K562 (cell line): ENCODE results near the gene TUFM. TPM values are rescaled to one million over a fixed set of nuclear protein-coding genes. Genes with fewer than 3 reads are reported as not detected.

Experiments used
- ATAC-seq: fragments of 200-7000 bp; cut with Tn5 transposase; 3 replicates; pipeline ENCODE4 v1.9.1; 2020; ENCODE audit warnings: moderate library complexity
- BruUV-seq: library from RNA; stranded (reverse); fragments of 400-500 nt; replicated peaks from 2 replicates; lab custom pipeline; 2021; lab: Mats Ljungman, UMichigan
- CTCF ChIA-PET: fragments of 300-600 bp; formaldehyde crosslinking; extraction: SDS; loops from one replicate; lab custom pipeline; 2021; ENCODE audit warnings: low intra/inter-chr PET ratio; lab: Yijun Ruan, JAX
- POLR2A ChIA-PET: fragments of 300-600, 350-650 bp; sonication (Branson Sonifier 250); formaldehyde crosslinking; extraction: SDS; loops from one replicate; lab custom pipeline; 2021; ENCODE audit warnings: antibody characterized with exemption, inconsistent platforms; lab: Yijun Ruan, JAX
- DNase-seq, 4 experiments: peaks; one replicate each; pipeline versions ENCODE4 v3.0.0 to v3.0.0-alpha.2; 2011 to 2018; ENCODE audit warnings: low spot score in 3 of 4, mixed read lengths in 3 of 4; ENCODE audit errors: extremely low read depth in 1 of 4
- FAIRE-seq: peaks from 2 replicates; lab custom pipeline; 2011; peaks lifted over from hg19 to GRCh38; lab: Jason Lieb, UNC
- H2AFZ ChIP-seq: 2 replicates; pipeline ENCODE4 v1.6.0; 2011; ENCODE audit warnings: low read depth, low read length, control low read depth, inconsistent platforms
- H3K27ac ChIP-seq: fragments of 200-600 bp; 3 replicates; pipeline ENCODE4 v1.8.0; 2011; ENCODE audit warnings: low read depth, mild to moderate bottlenecking, control low read depth, inconsistent platforms, low read length, moderate library complexity, mixed read lengths; ENCODE audit errors: extremely low read depth
- H3K27me3 ChIP-seq, 2 experiments: fragments of 300-600 bp in 1 of 2; 2 replicates in 1 of 2; 3 replicates in 1 of 2; pipeline versions ENCODE4 v1.6.0 to v1.8.0; 2011; ENCODE audit warnings: inconsistent platforms in 2 of 2, low read length in 2 of 2, mild to moderate bottlenecking in 1 of 2, mixed read lengths in 1 of 2, moderate library complexity in 1 of 2; ENCODE audit not compliant: control insufficient read depth in 2 of 2, insufficient read depth in 2 of 2
- H3K36me3 ChIP-seq: fragments of 300-600 bp; 3 replicates; pipeline ENCODE4 v1.8.0; 2011; ENCODE audit warnings: mild to moderate bottlenecking, low read length, inconsistent platforms; ENCODE audit not compliant: control insufficient read depth, insufficient read depth
- H3K4me1 ChIP-seq, 2 experiments: fragments of 200-600 bp in 1 of 2; replicated peaks in 1 of 2; 2 replicates in 1 of 2; 3 replicates in 1 of 2; pipeline versions ENCODE4 v1.5.1 to v1.8.0; 2011; ENCODE audit warnings: inconsistent platforms in 2 of 2, low read length in 2 of 2, mild to moderate bottlenecking in 1 of 2, mixed read lengths in 1 of 2, moderate library complexity in 1 of 2; ENCODE audit not compliant: control insufficient read depth in 2 of 2, insufficient read depth in 2 of 2
- H3K4me2 ChIP-seq: 2 replicates; pipeline ENCODE4 v1.6.1; 2011; ENCODE audit warnings: low read length, control low read depth, inconsistent platforms, mixed read lengths; ENCODE audit not compliant: insufficient read depth
- H3K4me3 ChIP-seq: fragments of 200-600 bp; sonication (generic), shearing (Covaris generic); 2 replicates; pipeline ENCODE4 v1.5.1; 2016; ENCODE audit warnings: control low read depth, inconsistent platforms
- H3K79me2 ChIP-seq: fragments of 200-600 bp; 3 replicates; pipeline ENCODE4 v1.8.0; 2011; ENCODE audit warnings: low read length, inconsistent platforms; ENCODE audit not compliant: control insufficient read depth, insufficient read depth
- H3K9ac ChIP-seq, 2 experiments: 2 replicates each; pipeline versions ENCODE4 v1.6.0 to v1.6.1; 2011; ENCODE audit warnings: low read depth in 2 of 2, low read length in 2 of 2, control low read depth in 1 of 2, inconsistent platforms in 1 of 2, mild to moderate bottlenecking in 1 of 2, mixed read lengths in 1 of 2; ENCODE audit not compliant: insufficient read depth in 1 of 2
- H3K9me1 ChIP-seq: one replicate; pipeline ENCODE4 v1.6.0; 2011; ENCODE audit warnings: inconsistent platforms, mild to moderate bottlenecking, low read length, moderate library complexity; ENCODE audit not compliant: control insufficient read depth, insufficient read depth
- H3K9me3 ChIP-seq: replicated peaks from 2 replicates; pipeline ENCODE4 v1.5.1; 2011; ENCODE audit warnings: low read depth, low read length, inconsistent platforms; ENCODE audit not compliant: control insufficient read depth, insufficient read depth
- H4K20me1 ChIP-seq: replicated peaks from 2 replicates; pipeline ENCODE4 v1.6.1; 2011; ENCODE audit warnings: low read length, inconsistent platforms, mixed read lengths; ENCODE audit not compliant: control insufficient read depth, insufficient read depth
- CBX3 ChIP-seq, 2 experiments: IDR thresholded peaks; 1 replicate in 1 of 2; 2 replicates in 1 of 2; pipeline ENCODE4 v1.6.1; 2012; ENCODE audit warnings: inconsistent platforms in 2 of 2, low read length in 2 of 2, borderline replicate concordance in 1 of 2, control low read depth in 1 of 2
- CCNT2 ChIP-seq: IDR thresholded peaks from 2 replicates; pipeline ENCODE4 v1.6.1; 2011; ENCODE audit warnings: borderline replicate concordance, low read depth, mild to moderate bottlenecking, moderate library complexity, mixed read lengths, low read length; ENCODE audit not compliant: insufficient read length; ENCODE audit errors: extremely low read depth
- GABPA ChIP-seq: fragments of 200-800 bp; sonication (Bioruptor generic); conservative IDR thresholded peaks from 2 replicates; pipeline ENCODE4 v1.6.1; 2016; ENCODE audit warnings: low read depth, missing genetic modification characterization, missing compliant biosample characterization
- GABPB2 ChIP-seq: fragments of 250-450 bp; sonication (Bioruptor Pico); conservative IDR thresholded peaks from 2 replicates; pipeline ENCODE4 v1.5.1; 2021; ENCODE audit warnings: mild to moderate bottlenecking
- HCFC1 ChIP-seq: IDR thresholded peaks from 2 replicates; pipeline ENCODE4 v1.6.1; 2012; ENCODE audit warnings: low read depth, low read length, improper control_type of control experiment
- NFE2L1 ChIP-seq: fragments of 450-650 bp; IDR thresholded peaks from 2 replicates; pipeline ENCODE4 v1.6.1; 2016; ENCODE audit warnings: missing genetic modification characterization, low read depth, mild to moderate bottlenecking, missing compliant biosample characterization, moderate library complexity, borderline replicate concordance
- ZNF197 ChIP-seq: fragments of 200-800 bp; sonication (Bioruptor generic); IDR thresholded peaks from 2 replicates; pipeline ENCODE4 v1.6.1; 2016; ENCODE audit warnings: low read depth, missing genetic modification characterization, missing compliant biosample characterization
- ZNF507 ChIP-seq: conservative IDR thresholded peaks from 2 replicates; pipeline ENCODE4 v1.6.1; 2017; ENCODE audit warnings: missing genetic modification characterization, missing compliant biosample characterization
- WGBS: fragments of 100-300 bp; shearing (Covaris generic); methylation state at CpG from one replicate; pipeline ENCODE4 v1.1.6; 2016; ENCODE audit warnings: low coverage, mixed read lengths; ENCODE audit not compliant: insufficient coverage; ENCODE audit errors: missing lambda C conversion rate; 5-methylcytosine and 5-hydroxymethylcytosine counted together
- in situ Hi-C: fragments of 300-500 bp; cut with MboI; formaldehyde crosslinking; loops from 4 replicates; pipeline ENCODE4 v1.15.0; 2018; ENCODE audit warnings: inconsistent platforms, mixed read lengths
- intact Hi-C: fragments of 100-400 bp; cut with micrococcal nuclease; formaldehyde crosslinking; loops from 2 replicates; pipeline ENCODE4 v1.14.2; 2022
- polyA plus RNA-seq, 8 experiments: library from polyadenylated mRNA; depleted of rRNA in 4 of 8; stranded (reverse) in 5 of 8; unstranded in 3 of 8; fragments of >200 nt; fragmentation: Nextera tagmentation in 2 of 8; fragmentation: Illumina TruSeq in 1 of 8; extraction: Ambion mirVana in 2 of 8; extraction: Trizol in 1 of 8; gene quantifications; 2 replicates each; pipeline versions ENCODE4 v1.2.1 to v1.2.3, GENCODE V29; 2011 to 2014; ENCODE audit warnings: inconsistent platforms in 1 of 8, missing spikeins in 1 of 8
- total RNA-seq, 7 experiments: library from RNA; depleted of rRNA in 6 of 7; stranded (reverse); fragments of >200 nt in 6 of 7; fragmentation: Illumina TruSeq in 2 of 7; extraction: Trizol in 2 of 7; gene quantifications; 2 replicates each; pipeline versions ENCODE4 v1.2.1 to v1.2.3, GENCODE V29; 2011 to 2021; ENCODE audit warnings: low replicate concordance in 1 of 7
- TF ChIP-seq, protein P1 (sequence below): fragments of 250-450 bp; sonication (Bioruptor Pico); IDR thresholded peaks from 2 replicates; pipeline ENCODE4 v1.8.0; 2022; ENCODE audit warnings: inconsistent platforms
- TF ChIP-seq, protein P2 (sequence below): fragments of 450-650 bp; formaldehyde crosslinking; IDR thresholded peaks from 2 replicates; pipeline ENCODE4 v1.4.0; 2022; ENCODE audit warnings: missing genetic modification characterization

TUFM gene
- total and polyA plus RNA-seq, 9 of the 15 experiments (the other 6 are each of a cell fraction or from before 2014, with no cell fraction given): 34.1 to 434 (median 256) TPM

GRCh38 chr16:28867241-28867640 is 21.1 kb upstream of the TUFM start:
- H3K79me2 ChIP-seq: peaks cover 45% of the 10 kb centered on the region
- 97% methylated on average over 9 of the region's 13 CpGs for WGBS
- no peak overlapping the region for H3K9ac ChIP-seq
- ATAC-seq (no peak), DNase-seq (no peak), FAIRE-seq (no peak)
- H3K9me1 ChIP-seq: no peaks in the 10 kb centered on the region
- ChIA-PET CTCF (no interaction called here), POLR2A (interaction anchor here (0.6 to 1.7 kb wide), 4 partner anchors 8 to 29 kb away, joined by 4 to 8 read pairs (median 7); partner anchors contain the start of gene ATP2A1)
- no peaks in the 10 kb centered on the region for H3K9me3 ChIP-seq
- no peak overlapping the region for H3K4me2 ChIP-seq
- in situ Hi-C loops (no loop called here), intact Hi-C loops (no loop called here)
- no peak overlapping the region for H3K27ac ChIP-seq
- TF ChIP-seq CCNT2 (no peak), CBX3 (IDR thresholded peaks at IDR 0.05; ENCODE audit: borderline replicate concordance in 1 of 2, low read length in 2 of 2) (no peak), GABPA (no peak), NFE2L1 (no peak), HCFC1 (no peak), ZNF197 (CRISPR knock-in tag) (no peak), ZNF507 (tag) (no peak), GABPB2 (CRISPR knock-in tag) (no peak)
- TF ChIP-seq, protein P1, sequence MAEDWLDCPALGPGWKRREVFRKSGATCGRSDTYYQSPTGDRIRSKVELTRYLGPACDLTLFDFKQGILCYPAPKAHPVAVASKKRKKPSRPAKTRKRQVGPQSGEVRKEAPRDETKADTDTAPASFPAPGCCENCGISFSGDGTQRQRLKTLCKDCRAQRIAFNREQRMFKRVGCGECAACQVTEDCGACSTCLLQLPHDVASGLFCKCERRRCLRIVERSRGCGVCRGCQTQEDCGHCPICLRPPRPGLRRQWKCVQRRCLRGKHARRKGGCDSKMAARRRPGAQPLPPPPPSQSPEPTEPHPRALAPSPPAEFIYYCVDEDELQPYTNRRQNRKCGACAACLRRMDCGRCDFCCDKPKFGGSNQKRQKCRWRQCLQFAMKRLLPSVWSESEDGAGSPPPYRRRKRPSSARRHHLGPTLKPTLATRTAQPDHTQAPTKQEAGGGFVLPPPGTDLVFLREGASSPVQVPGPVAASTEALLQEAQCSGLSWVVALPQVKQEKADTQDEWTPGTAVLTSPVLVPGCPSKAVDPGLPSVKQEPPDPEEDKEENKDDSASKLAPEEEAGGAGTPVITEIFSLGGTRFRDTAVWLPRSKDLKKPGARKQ: no peak
- TF ChIP-seq, protein P2, sequence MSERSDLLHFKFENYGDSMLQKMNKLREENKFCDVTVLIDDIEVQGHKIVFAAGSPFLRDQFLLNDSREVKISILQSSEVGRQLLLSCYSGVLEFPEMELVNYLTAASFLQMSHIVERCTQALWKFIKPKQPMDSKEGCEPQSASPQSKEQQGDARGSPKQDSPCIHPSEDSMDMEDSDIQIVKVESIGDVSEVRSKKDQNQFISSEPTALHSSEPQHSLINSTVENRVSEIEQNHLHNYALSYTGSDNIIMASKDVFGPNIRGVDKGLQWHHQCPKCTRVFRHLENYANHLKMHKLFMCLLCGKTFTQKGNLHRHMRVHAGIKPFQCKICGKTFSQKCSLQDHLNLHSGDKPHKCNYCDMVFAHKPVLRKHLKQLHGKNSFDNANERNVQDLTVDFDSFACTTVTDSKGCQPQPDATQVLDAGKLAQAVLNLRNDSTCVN (CRISPR knock-in tag): no peak
- H3K4me1 ChIP-seq: peaks cover 9 to 29% of the 10 kb centered on the region in 2 experiments; a peak in 4 of 5 replicates
- no TSS peak for BruUV-seq
- no peak overlapping the region for H3K4me3 ChIP-seq
- no peak overlapping the region for H2AFZ ChIP-seq
- peaks cover 9% of the 10 kb centered on the region; the same call in 1 of the 2 replicates for H4K20me1 ChIP-seq
- peaks cover 68% of the 10 kb centered on the region; the same call in 2 of the 3 replicates for H3K36me3 ChIP-seq
- no peaks in the 10 kb centered on the region for H3K27me3 ChIP-seq
